ENCODE data around the gene RTN4R.
A peak's percentile ranks its signal among the peaks of the same experiment; 100 is the strongest.
"Not testable (repeated sequence)": the region's sequence is repeated elsewhere in the genome, so short reads cannot be mapped to it uniquely, and the experiment has no call there.

Gene RTN4R
- 0.27 to 1.3 (median 0.46) reads per million in 4 donors for total RNA-seq

DNA sequence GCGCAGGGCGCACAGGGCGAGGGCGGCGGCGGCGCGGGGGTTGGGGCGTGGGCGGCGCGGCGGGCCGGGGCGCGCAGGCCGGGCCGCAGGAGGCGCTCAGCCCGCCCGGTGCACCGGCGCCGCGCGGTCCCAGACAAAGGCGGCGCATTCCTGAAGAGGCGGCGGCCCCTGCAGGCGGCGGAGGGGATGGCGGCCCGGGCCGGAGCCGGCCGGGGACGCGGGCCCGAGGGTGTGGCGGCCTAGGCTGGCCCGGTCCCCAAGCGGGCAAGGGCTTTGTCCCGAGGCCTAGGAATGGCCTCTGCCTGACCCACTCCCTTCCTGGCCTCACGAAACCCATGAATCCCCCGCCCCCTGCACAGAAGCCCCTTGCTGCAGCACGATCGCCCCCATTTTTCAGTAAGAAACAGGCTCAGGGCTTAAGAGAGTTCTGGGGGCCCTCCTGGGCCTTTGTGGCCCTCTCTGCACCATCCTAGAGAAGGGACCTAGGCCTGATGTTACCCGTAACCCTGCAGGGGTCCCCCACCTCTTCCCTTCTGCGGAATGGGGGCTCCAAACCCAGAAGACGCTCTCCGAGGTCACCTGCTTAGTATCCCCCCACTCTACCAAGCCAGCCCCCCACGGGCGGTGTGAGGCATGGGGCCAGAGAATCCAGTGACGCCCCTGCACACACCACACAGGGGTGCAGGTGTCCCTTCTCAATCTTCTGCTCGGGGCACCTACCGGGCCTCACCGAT, at the start of gene RTN4R:
Gene RTN4R (minus strand): TSS at position 40 of the 734 bp plus-strand sequence. CDS start 226 bp downstream, outside the sequence.
- DNase-seq: peak; percentile 17 to 51 (median 34)

DNA sequence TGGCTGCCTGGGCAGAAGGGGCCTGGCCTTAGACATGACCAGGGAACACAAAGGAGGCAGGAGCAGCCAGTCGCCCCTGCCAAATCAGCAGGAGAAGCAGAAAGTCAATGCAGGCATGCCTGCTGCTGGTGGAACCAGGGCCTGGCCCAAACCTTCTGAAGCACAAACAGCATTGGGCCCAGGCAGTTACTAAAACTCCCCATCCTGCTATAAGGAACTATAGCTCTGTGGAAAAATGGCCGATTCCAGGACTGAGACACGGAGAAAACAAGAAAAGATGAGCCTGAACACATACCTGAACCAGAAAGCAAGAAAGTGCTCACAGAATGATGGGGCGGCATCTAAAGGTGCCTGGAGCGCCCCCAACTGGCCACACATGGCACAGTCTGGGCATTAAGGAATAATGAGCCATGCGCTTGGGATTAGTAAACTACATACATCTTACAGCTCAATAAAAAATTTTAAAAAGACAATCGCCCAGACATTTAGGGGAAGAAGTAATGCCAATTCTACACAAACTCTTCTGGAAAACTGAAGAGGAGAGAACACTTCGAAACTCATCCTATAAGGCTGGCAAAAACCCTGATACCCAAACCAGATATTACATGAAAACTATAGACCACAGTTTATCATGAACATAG, 49.4 kb upstream of the RTN4R start:
- peak in 2 of 5 donors; percentile 23 to 31 for DNase-seq

DNA sequence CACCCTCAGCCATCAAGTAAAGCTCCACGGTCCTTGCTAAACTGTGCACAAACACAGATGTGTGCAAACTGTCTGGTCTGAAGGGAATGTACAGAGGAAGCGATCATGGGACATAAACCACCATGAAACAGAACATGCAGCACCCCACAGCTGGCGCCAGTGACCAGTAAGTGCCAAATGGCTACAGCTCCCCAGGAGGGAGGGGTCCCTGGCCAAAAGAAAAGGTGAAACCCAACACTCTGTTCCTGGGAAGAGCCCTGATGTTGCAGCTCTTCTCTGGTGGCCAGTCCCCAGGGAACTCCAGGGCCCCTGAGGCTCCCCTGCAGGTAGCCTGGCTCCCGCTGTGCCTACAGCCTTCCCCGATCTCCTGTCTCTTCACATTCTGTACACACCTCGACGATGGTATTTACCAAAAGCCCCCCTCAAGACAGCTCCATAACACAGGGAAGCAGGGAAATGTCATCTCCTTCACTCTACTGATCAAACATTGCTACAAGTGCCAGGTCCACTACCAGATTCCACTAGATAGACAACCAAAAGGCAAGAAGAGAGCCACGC, 48.8 kb upstream of the RTN4R start:
- no peak for DNase-seq

- no peak for DNase-seq
These were observed 48.2 kb upstream of the RTN4R start for GRCh38 chr22:20316217-20316843.

- DNase-seq: no peak
These were observed 47.5 kb upstream of the RTN4R start for GRCh38 chr22:20315337-20316216.

GRCh38 chr22:20314741-20315336, 46.7 kb upstream of the RTN4R start:
- not testable (repeated sequence) for DNase-seq

GRCh38 chr22:20314206-20314605, 46.1 kb upstream of the RTN4R start:
- DNase-seq: not testable (repeated sequence)

DNA sequence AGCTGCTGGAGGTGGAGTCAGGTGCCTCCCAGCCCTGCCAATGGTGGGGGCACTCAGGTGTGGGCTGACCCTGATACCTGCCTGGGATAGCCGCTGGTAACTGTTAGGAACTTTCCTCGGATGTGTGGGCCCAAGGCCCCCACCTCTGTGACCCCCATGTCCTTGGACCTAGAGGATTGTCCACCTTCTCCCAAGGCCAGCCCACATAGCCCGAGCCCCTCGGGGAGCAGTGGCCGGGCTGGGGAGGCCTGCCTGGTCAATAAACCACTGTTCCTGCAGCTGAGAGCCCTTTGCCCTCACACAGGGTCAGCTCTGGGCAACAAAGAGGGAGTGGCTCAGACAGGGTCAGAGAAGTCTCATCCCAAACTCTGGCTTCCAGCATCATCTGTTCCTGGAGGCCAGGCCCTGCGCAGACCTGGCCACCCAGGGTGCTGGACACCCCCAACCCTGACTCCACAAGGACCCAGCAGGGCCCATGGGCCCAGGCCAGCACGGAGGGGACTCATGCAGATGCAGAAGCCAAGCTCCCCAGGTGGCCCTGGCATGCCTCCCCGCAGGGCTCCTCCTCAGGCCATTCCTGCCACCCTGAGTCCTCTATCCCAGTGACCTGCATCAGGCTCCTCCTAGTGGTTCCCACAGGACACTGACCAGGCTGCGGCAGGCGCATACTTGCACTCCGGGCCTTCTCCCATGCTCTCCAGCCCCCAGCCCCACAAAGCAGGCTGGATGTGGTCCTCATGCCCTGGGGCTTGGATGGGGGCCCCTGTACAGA, 45.4 kb upstream of the RTN4R start:
- not testable (repeated sequence) for DNase-seq

DNA sequence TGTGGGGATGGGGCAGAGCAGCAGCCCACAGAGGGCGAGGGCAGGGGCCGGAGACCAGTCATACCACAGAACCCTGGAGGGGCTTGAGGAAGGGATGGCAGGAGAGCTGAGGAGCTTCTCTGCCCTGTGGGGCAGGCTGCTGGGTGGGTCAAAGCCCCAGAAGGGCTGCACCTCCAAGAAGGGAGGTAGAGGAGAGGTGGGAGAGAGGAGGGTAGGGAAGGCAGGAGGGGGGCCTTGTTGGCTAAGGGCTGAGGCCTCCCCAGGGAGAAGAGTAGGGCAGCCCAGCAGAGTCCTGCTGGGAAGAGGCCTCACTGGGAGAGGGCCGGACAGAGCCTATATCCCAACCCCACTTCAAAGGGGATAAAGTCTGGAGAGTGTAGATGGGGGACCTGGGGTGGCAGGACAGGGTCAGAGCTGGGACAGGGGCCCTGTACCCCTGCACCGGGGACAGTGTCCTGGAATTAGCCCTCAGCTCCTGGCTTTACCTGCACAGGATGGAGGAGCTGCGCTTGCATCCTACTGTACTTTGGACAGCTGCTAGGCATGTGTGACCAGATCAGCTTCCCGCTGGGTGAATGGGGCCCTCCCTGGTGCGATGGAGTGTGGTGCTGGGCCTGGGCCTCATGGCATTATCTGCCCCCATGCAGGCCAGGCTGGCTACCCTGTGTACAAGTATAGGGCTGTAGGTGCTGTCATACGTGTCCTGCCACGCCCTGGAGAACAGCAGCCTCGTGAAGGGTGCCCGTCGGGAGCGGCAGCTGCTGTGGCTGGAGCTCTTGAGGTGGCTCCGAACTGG, 44.5 kb upstream of the RTN4R start:
- no peak for DNase-seq

DNA sequence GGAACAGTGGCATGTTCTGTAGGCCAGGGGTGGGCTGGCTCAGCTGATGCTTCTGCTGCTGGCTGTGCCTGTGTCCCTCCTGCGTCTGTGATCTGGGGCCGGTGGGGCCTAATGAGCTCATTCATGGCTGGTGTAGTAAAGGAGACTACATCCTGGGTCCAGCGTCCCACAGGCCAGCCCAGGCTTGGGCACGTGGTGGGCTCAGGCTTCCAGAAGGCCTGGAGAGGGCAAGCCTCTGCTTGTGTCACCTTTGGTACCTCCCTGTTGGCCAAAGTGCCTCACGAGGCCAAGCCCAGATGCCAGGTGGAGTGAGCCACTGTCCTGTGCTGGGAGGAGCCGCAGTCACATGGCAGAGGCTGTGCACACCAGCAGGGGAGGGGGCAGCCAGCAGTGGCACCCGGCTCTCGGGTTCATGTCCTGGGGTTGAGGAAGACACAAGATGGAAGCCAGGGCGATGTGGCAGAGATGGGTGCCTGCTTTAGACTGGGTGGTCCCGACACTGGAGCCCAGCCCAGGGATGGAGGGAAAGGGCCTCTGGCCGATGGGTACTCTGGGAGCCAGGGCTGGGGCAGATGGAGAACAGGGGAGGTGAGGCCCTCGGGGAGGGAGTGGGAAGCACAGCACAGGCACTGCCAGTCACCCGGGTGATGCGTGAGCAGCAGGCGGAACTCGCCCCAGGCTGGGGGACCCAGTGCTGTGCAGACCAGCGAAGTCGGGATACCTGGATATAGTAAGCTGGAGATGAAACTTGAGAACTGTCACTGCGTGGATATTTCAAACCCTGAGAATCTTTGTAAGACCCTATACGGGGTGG, 43.3 kb upstream of the RTN4R start:
- not testable (repeated sequence) for DNase-seq

- DNase-seq: not testable (repeated sequence)
These were observed 42.7 kb upstream of the RTN4R start for GRCh38 chr22:20310773-20311172.

DNA sequence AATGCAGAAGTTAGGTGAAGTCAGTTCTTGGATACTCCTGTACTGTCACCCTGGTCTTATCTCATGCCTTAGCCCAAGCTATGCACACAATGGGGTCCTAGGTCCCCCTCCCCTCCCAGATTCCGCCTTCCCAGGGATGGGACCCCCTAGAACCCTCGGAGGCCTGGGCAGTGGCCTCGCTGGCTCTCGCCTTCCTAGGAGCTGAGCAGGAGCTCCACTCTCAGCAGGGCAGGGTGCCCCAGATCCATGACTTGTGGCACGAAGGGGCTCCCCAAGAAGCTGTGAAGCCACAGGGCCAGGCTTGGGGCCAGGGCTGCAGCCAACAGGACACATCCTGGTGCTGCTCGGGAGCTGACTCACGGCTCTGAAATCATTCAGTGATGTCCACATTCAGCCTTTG, 42.1 kb upstream of the RTN4R start:
- DNase-seq: not testable (repeated sequence)

DNA sequence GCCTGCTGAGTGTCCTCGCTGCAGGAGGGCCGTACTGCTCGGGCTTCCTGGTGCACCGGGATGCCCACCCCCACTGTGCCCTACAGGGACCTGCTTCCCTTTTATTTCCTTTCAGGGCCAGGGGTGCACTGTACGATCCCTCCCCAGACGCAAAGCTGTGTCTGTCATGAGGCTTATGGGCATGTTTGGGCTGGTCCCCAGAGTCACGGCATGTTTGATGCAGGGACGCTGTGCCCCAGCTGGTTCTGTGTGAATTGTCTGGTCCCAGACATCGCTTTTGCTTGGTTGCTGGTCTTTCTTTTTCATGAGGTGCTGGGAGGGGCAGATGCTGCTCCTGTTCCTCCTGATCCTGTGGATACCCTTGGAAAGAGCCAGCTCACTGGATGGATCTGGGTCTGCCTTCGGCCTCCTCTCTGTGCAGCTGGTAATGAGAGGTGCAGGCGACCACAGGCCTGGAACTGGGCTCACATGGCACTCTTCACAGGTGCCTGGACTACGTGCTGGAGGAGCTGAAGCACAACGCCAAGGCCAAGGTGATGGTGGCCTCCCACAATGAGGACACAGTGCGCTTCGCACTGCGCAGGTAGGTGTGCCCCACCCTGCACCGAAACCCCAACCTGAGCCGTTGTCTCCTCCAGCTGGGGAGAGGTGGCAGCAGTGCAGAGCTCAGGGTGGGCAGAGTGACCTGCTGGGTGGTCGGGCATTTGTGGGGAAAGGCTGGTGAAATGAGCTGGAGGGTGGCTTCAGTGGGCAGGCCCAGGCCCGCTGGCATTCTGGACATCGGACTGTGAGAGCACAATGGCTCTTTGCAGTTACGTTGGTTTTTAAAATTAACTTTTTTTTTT, 40.9 kb upstream of the RTN4R start:
- not testable (repeated sequence) for DNase-seq

DNA sequence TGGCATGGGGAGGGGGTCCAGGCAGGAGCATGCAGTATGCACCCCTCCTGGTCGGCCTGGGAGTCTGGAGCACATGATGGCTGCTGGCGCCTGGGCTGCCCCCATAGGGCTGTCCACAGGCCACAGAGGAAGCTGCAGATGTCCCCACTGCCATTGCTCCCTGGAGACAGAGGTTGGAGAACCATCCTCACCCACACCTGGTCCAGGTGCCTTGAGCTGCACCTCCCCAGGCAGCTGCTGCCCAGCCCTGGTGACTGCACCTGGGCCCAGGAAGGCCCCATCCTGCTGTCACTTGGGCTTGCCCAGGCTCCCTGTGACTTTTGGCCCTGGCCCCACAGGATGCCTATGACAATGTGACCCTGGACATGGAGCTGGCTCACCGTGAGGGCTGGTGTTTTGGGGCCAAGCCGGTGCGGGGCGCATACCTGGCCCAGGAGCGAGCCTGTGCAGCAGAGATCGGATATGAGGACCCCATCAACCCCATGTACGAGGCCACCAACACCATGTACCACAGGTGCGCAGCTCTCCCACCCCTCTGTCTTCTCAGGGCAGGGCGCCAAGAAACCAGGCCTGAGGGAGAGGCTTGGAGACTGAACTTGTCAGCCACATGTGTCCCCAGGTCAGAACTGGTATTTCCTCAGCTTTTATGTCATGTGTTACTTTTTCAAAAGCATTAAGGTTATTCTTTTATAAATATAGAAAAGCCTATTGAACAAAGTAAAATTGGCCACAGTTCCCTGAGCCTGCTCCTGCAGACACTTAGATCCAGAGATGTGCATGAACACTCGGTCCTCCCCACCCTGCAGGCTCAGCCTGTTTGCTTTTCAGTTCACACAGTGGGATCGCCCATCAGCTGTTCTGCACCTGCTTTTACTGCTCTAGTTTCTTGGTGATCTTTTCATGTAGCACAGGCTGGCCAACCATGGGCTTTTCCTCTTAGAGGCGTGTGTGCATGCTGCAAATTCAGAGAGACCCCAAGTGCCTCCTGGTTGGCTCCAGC, 39.6 kb upstream of the RTN4R start:
- DNase-seq: not testable (repeated sequence)

GRCh38 chr22:20306646-20307447, 38.7 kb upstream of the RTN4R start:
- not testable (repeated sequence) for DNase-seq
